Measurements from ENCODE around the gene ANGPTL7.

The ANGPTL7 gene

GRCh38 chr1:11211461-11211860, 22.3 kb downstream of the ANGPTL7 start:
- Histone ChIP-seq H3K27ac (ENCODE audit: extremely low read depth, low read depth, low read length) (no peak overlapping the region), H3K36me3 (ENCODE audit: control insufficient read depth in 2 of 2, insufficient read depth in 1 of 2, low read length in 2 of 2) (peaks cover 35 to 100% of the 10 kb centered on the region in 2 experiments), H3K4me1 (ENCODE audit: control insufficient read depth, insufficient read depth, low read length) (no peaks in the 10 kb centered on the region), H3K4me3 (ENCODE audit: low read depth, low read length) (no peak overlapping the region), H3K9me3 (ENCODE audit: control insufficient read depth, insufficient read depth, low read depth, low read length) (no peaks in the 10 kb centered on the region)
- POLR2A ChIA-PET: no interaction called here
- CTCF ChIA-PET: no interaction called here
- TF ChIP-seq MZF1 (tag by site-specific recombination; IDR thresholded peaks at IDR 0.05; ENCODE audit: borderline replicate concordance): no peak
- TF ChIP-seq ZNF501 (tag by site-specific recombination; IDR thresholded peaks at IDR 0.05): no peak
- TF ChIP-seq, protein P1, sequence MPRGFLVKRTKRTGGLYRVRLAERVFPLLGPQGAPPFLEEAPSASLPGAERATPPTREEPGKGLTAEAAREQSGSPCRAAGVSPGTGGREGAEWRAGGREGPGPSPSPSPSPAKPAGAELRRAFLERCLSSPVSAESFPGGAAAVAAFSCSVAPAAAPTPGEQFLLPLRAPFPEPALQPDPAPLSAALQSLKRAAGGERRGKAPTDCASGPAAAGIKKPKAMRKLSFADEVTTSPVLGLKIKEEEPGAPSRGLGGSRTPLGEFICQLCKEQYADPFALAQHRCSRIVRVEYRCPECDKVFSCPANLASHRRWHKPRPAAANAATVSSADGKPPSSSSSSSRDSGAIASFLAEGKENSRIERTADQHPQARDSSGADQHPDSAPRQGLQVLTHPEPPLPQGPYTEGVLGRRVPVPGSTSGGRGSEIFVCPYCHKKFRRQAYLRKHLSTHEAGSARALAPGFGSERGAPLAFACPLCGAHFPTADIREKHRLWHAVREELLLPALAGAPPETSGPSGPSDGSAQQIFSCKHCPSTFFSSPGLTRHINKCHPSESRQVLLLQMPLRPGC (tag by site-specific recombination; IDR thresholded peaks at IDR 0.05): no peak

- Histone ChIP-seq H3K36me3 (ENCODE audit: control insufficient read depth in 2 of 2, insufficient read depth in 1 of 2, low read length in 2 of 2) (peaks cover 38 to 100% of the 10 kb centered on the region in 2 experiments), H3K27ac (ENCODE audit: extremely low read depth, low read depth, low read length) (no peak overlapping the region), H3K4me3 (ENCODE audit: low read depth, low read length) (no peak overlapping the region), H3K9me3 (ENCODE audit: control insufficient read depth, insufficient read depth, low read depth, low read length) (no peaks in the 10 kb centered on the region), H3K4me1 (ENCODE audit: control insufficient read depth, insufficient read depth, low read length) (no peaks in the 10 kb centered on the region)
- TF ChIP-seq ZNF530 (tag by site-specific recombination; IDR thresholded peaks at IDR 0.05; ENCODE audit: low read depth) (no peak), ZBTB48 (tag by site-specific recombination; IDR thresholded peaks at IDR 0.05) (no peak), KLF17 (tag by site-specific recombination; IDR thresholded peaks at IDR 0.05) (no peak), ZNF658 (tag by site-specific recombination; IDR thresholded peaks at IDR 0.05) (no peak)
- TF ChIP-seq, protein P2, sequence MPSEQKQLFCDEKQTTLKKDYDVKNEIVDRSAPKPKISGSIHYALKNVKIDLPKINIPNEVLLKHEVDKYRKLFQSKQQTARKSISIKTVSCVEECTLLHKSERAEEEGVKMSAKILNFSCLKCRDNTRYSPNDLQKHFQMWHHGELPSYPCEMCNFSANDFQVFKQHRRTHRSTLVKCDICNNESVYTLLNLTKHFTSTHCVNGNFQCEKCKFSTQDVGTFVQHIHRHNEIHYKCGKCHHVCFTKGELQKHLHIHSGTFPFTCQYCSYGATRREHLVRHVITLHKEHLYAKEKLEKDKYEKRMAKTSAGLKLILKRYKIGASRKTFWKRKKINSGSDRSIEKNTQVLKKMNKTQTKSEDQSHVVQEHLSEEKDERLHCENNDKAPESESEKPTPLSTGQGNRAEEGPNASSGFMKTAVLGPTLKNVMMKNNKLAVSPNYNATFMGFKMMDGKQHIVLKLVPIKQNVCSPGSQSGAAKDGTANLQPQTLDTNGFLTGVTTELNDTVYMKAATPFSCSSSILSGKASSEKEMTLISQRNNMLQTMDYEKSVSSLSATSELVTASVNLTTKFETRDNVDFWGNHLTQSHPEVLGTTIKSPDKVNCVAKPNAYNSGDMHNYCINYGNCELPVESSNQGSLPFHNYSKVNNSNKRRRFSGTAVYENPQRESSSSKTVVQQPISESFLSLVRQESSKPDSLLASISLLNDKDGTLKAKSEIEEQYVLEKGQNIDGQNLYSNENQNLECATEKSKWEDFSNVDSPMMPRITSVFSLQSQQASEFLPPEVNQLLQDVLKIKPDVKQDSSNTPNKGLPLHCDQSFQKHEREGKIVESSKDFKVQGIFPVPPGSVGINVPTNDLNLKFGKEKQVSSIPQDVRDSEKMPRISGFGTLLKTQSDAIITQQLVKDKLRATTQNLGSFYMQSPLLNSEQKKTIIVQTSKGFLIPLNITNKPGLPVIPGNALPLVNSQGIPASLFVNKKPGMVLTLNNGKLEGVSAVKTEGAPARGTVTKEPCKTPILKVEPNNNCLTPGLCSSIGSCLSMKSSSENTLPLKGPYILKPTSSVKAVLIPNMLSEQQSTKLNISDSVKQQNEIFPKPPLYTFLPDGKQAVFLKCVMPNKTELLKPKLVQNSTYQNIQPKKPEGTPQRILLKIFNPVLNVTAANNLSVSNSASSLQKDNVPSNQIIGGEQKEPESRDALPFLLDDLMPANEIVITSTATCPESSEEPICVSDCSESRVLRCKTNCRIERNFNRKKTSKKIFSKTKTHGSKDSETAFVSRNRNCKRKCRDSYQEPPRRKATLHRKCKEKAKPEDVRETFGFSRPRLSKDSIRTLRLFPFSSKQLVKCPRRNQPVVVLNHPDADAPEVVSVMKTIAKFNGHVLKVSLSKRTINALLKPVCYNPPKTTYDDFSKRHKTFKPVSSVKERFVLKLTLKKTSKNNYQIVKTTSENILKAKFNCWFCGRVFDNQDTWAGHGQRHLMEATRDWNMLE (tag by site-specific recombination; conservative IDR thresholded peaks at IDR 0.05; ENCODE audit: low read depth): no peak
- ChIA-PET POLR2A (no interaction called here), CTCF (interaction anchor here (1.1 kb wide), 1 partner anchor 174 kb away, joined by 5 read pairs; no protein-coding TSS in a partner anchor)
Observed at GRCh38 chr1:11211925-11212587, 22.9 kb downstream of the ANGPTL7 start.

- no peak for TF ChIP-seq KLF8 (tag by site-specific recombination; IDR thresholded peaks at IDR 0.05)
- TF ChIP-seq ZBTB11 (tag by site-specific recombination; conservative IDR thresholded peaks at IDR 0.05; ENCODE audit: low read depth): no peak
- no peak for TF ChIP-seq ZSCAN30 (tag by site-specific recombination; IDR thresholded peaks at IDR 0.05)
- TF ChIP-seq ZNF449 (tag by site-specific recombination; IDR thresholded peaks at IDR 0.05): no peak
- TF ChIP-seq ZNF600 (tag by site-specific recombination; IDR thresholded peaks at IDR 0.05): no peak
- Histone ChIP-seq H3K4me3 (ENCODE audit: low read depth, low read length) (no peak overlapping the region), H3K36me3 (ENCODE audit: control insufficient read depth in 2 of 2, insufficient read depth in 1 of 2, low read length in 2 of 2) (peaks cover 39 to 99% of the 10 kb centered on the region in 2 experiments), H3K9me3 (ENCODE audit: control insufficient read depth, insufficient read depth, low read depth, low read length) (no peaks in the 10 kb centered on the region), H3K4me1 (ENCODE audit: control insufficient read depth, insufficient read depth, low read length) (no peaks in the 10 kb centered on the region), H3K27ac (ENCODE audit: extremely low read depth, low read depth, low read length) (no peak overlapping the region)
- CTCF ChIA-PET: interaction anchor here (1.1 kb wide), 1 partner anchor 27 kb away, joined by 3 read pairs; no protein-coding TSS in a partner anchor
- POLR2A ChIA-PET: no interaction called here
Observed at GRCh38 chr1:11214698-11215380, 25.7 kb downstream of the ANGPTL7 start.

Measured in HEK293 (cell line).